Measurements from ENCODE around the gene SLC30A10. TPM values are rescaled to one million over a fixed set of nuclear protein-coding genes. Genes with fewer than 3 reads are reported as not detected.

Gene SLC30A10
- total and polyA plus RNA-seq, 2 of the 13 experiments (the other 11 are each of a cell fraction or from before 2014, with no cell fraction given) = 20.9 to 30.2 TPM

GRCh38 chr1:219927956-219928790 is at the start of gene SLC30A10 (continued):
- TF ChIP-seq ZNF646 (CRISPR knock-in tag; IDR thresholded peaks at IDR 0.05) (peak; percentile 41; the same call in 1 of the 2 replicates), ZNF781 (CRISPR knock-in tag; IDR thresholded peaks at IDR 0.05; ENCODE audit: borderline replicate concordance, not compliant biosample characterization) (no peak), HMG20A (CRISPR knock-in tag; IDR thresholded peaks at IDR 0.05; ENCODE audit: borderline replicate concordance) (no peak), ATF3 (CRISPR knock-in tag; IDR thresholded peaks at IDR 0.05) (peak; percentile 23; the same call in 1 of the 2 replicates), RBFOX2 (IDR thresholded peaks at IDR 0.05; ENCODE audit: low read depth, low read length) (peak; percentile 82), GTF3A (CRISPR knock-in tag; conservative IDR thresholded peaks at IDR 0.05) (0 out of 2 replicates have a peak, but pooled peaks have one; percentile 3), ZMYM4 (CRISPR knock-in tag; IDR thresholded peaks at IDR 0.05) (peak; percentile 88), HBP1 (CRISPR knock-in tag; IDR thresholded peaks at IDR 0.05; ENCODE audit: low read depth) (0 out of 2 replicates have a peak, but pooled peaks have one; percentile 43), KDM5A (IDR thresholded peaks at IDR 0.05; ENCODE audit: borderline replicate concordance, low read length) (no peak), TBX3 (IDR thresholded peaks at IDR 0.05; ENCODE audit: borderline replicate concordance) (no peak), ZFY (CRISPR knock-in tag; IDR thresholded peaks at IDR 0.05) (peak; percentile 69), ZNF224 (CRISPR knock-in tag; IDR thresholded peaks at IDR 0.05) (peak; percentile 50; the same call in 1 of the 2 replicates), THRA (CRISPR knock-in tag; IDR thresholded peaks at IDR 0.05; ENCODE audit: borderline replicate concordance) (no peak), ZNF687 (CRISPR knock-in tag; IDR thresholded peaks at IDR 0.05) (peak; percentile 93)
